ENCODE measurements around the gene TAF7. TPM values are rescaled to one million over a fixed set of nuclear protein-coding genes. Genes with fewer than 3 reads are reported as not detected.

The TAF7 gene
- total and polyA plus RNA-seq, 9 of the 15 experiments (the other 6 are each of a cell fraction or from before 2014, with no cell fraction given): 51.6 to 116 (median 73.3) TPM

- TF ChIP-seq CSDE1 (IDR thresholded peaks at IDR 0.05): no peak
- TF ChIP-seq, protein P1, sequence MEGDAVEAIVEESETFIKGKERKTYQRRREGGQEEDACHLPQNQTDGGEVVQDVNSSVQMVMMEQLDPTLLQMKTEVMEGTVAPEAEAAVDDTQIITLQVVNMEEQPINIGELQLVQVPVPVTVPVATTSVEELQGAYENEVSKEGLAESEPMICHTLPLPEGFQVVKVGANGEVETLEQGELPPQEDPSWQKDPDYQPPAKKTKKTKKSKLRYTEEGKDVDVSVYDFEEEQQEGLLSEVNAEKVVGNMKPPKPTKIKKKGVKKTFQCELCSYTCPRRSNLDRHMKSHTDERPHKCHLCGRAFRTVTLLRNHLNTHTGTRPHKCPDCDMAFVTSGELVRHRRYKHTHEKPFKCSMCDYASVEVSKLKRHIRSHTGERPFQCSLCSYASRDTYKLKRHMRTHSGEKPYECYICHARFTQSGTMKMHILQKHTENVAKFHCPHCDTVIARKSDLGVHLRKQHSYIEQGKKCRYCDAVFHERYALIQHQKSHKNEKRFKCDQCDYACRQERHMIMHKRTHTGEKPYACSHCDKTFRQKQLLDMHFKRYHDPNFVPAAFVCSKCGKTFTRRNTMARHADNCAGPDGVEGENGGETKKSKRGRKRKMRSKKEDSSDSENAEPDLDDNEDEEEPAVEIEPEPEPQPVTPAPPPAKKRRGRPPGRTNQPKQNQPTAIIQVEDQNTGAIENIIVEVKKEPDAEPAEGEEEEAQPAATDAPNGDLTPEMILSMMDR (IDR thresholded peaks at IDR 0.05 in 2 of 3, conservative IDR thresholded peaks at IDR 0.05 in 1 of 3; ENCODE audit: insufficient read depth in 2 of 3, low read depth in 1 of 3, low read length in 3 of 3): peak; percentile 30 to 43 (median 31); a peak in 3 of 6 replicates
- TF ChIP-seq EP300 (IDR thresholded peaks at IDR 0.05; ENCODE audit: low read length): no peak
Measured at GRCh38 chr5:141272906-141273305, 47.7 kb downstream of the TAF7 start (continued).

DNA sequence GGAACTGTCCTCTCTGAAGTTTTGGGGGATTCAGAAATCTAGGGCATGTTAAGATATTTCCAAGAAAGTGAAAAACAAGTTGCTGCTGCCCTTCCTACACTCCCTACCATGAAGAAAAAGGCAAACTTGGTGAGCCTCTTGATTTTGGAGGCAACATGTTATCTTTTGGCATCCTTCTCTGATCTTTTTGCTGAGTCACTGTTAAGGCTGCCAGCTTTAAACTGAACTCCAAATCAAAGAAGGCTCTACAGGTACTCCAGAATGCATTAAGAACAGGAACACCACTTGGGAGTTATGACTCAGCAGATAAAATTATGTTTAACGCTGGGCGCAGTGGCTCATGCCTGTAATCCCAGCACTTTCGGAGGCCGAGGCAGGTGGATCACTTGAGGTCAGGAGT is 51.4 kb downstream of the TAF7 start:
- ChIA-PET CTCF (ENCODE audit: low intra/inter-chr PET ratio) (no interaction called here), POLR2A (no interaction called here)
- FAIRE-seq (no peak), ATAC-seq (no peak), DNase-seq (ENCODE audit: extremely low read depth in 1 of 4, low spot score in 3 of 4) (no peak)
- no peak overlapping the region for H3K27ac ChIP-seq (ENCODE audit: extremely low read depth, low read depth, low read length)
- no peaks in the 10 kb centered on the region for H3K79me2 ChIP-seq (ENCODE audit: control insufficient read depth, insufficient read depth, low read length)
- H4K20me1 ChIP-seq (replicated peaks; ENCODE audit: control insufficient read depth, insufficient read depth, low read length): no peaks in the 10 kb centered on the region
- no peaks in the 10 kb centered on the region for H3K9me1 ChIP-seq (ENCODE audit: control insufficient read depth, insufficient read depth, low read length)
- WGBS (ENCODE audit: insufficient coverage, low coverage, missing lambda C conversion rate): 23% methylated on average over 4 of the region's 4 CpGs
- H3K4me3 ChIP-seq: no peak overlapping the region
- no peaks in the 10 kb centered on the region for H3K4me1 ChIP-seq (replicated peaks in 1 of 2; ENCODE audit: control insufficient read depth in 2 of 2, insufficient read depth in 2 of 2, low read length in 2 of 2)
- intact Hi-C loops (cut with micrococcal nuclease) (no loop called here), in situ Hi-C loops (cut with MboI) (no loop called here)
- H3K9ac ChIP-seq (ENCODE audit: insufficient read depth in 1 of 2, low read depth in 2 of 2, low read length in 2 of 2): no peak overlapping the region
- H3K36me3 ChIP-seq (ENCODE audit: control insufficient read depth, insufficient read depth, low read length): no peaks in the 10 kb centered on the region
- H3K4me2 ChIP-seq (ENCODE audit: insufficient read depth, low read length): no peak overlapping the region
- H3K27me3 ChIP-seq (ENCODE audit: control insufficient read depth in 2 of 2, insufficient read depth in 2 of 2, low read length in 2 of 2): no peaks in the 10 kb centered on the region
- no TSS peak for BruUV-seq (replicated peaks)
- no peaks in the 10 kb centered on the region; the same call in 1 of the 2 replicates for H3K9me3 ChIP-seq (replicated peaks; ENCODE audit: control insufficient read depth, insufficient read depth, low read depth, low read length)
- H2AFZ ChIP-seq (ENCODE audit: low read depth, low read length): no peak overlapping the region
- TF ChIP-seq BRF1 (IDR thresholded peaks at IDR 0.05; ENCODE audit: borderline replicate concordance, extremely low read depth, insufficient read length): no peak
- TF ChIP-seq, protein P2, sequence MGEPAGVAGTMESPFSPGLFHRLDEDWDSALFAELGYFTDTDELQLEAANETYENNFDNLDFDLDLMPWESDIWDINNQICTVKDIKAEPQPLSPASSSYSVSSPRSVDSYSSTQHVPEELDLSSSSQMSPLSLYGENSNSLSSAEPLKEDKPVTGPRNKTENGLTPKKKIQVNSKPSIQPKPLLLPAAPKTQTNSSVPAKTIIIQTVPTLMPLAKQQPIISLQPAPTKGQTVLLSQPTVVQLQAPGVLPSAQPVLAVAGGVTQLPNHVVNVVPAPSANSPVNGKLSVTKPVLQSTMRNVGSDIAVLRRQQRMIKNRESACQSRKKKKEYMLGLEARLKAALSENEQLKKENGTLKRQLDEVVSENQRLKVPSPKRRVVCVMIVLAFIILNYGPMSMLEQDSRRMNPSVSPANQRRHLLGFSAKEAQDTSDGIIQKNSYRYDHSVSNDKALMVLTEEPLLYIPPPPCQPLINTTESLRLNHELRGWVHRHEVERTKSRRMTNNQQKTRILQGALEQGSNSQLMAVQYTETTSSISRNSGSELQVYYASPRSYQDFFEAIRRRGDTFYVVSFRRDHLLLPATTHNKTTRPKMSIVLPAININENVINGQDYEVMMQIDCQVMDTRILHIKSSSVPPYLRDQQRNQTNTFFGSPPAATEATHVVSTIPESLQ (CRISPR knock-in tag; IDR thresholded peaks at IDR 0.05): no peak
- no peak for TF ChIP-seq GTF2A2 (tag; IDR thresholded peaks at IDR 0.05)
- no peak for TF ChIP-seq TEAD1 (CRISPR knock-in tag; IDR thresholded peaks at IDR 0.05)
- TF ChIP-seq ZNF175 (CRISPR knock-in tag; IDR thresholded peaks at IDR 0.05; ENCODE audit: low read depth): no peak
- no peak for TF ChIP-seq ZNF133 (CRISPR knock-in tag; IDR thresholded peaks at IDR 0.05)
- TF ChIP-seq ADNP (tag; IDR thresholded peaks at IDR 0.05): no peak
- no peak for TF ChIP-seq ZNF224 (CRISPR knock-in tag; IDR thresholded peaks at IDR 0.05)
- no peak for TF ChIP-seq ZNF79 (CRISPR knock-in tag; IDR thresholded peaks at IDR 0.05; ENCODE audit: low read depth)
- TF ChIP-seq, protein P3, sequence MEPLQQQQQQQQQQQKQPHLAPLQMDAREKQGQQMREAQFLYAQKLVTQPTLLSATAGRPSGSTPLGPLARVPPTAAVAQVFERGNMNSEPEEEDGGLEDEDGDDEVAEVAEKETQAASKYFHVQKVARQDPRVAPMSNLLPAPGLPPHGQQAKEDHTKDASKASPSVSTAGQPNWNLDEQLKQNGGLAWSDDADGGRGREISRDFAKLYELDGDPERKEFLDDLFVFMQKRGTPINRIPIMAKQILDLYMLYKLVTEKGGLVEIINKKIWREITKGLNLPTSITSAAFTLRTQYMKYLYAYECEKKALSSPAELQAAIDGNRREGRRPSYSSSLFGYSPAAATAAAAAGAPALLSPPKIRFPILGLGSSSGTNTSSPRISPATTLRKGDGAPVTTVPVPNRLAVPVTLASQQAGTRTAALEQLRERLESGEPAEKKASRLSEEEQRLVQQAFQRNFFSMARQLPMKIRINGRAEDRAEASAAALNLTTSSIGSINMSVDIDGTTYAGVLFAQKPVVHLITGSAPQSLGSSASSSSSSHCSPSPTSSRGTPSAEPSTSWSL (CRISPR knock-in tag; IDR thresholded peaks at IDR 0.05; ENCODE audit: borderline replicate concordance): no peak
- no peak for TF ChIP-seq ZNF583 (CRISPR knock-in tag; IDR thresholded peaks at IDR 0.05)
- TF ChIP-seq ZNF584 (CRISPR knock-in tag; IDR thresholded peaks at IDR 0.05; ENCODE audit: low read depth): no peak
- peak; percentile 75 for TF ChIP-seq MAFF (IDR thresholded peaks at IDR 0.05; ENCODE audit: low read length)
- no peak for TF ChIP-seq PURB (CRISPR knock-in tag; IDR thresholded peaks at IDR 0.05; ENCODE audit: low read depth)
- no peak for TF ChIP-seq SMARCA4 (IDR thresholded peaks at IDR 0.05)
- no peak for TF ChIP-seq ZNF253 (CRISPR knock-in tag; conservative IDR thresholded peaks at IDR 0.05)
